Inferior parietal cortex (tissue), 1 donor: ENCODE results near the gene ESR2.
"Not testable (repeated sequence)": the region's sequence is repeated elsewhere in the genome, so short reads cannot be mapped to it uniquely, and the experiment has no call there.

Source experiments
- DNase-seq: peaks from one replicate; pipeline ENCODE4 v3.0.0-alpha.2; 2016; ENCODE audit errors: extremely low spot score

The ESR2 gene

GRCh38 chr14:64293976-64294671 is at the start of gene ESR2:
TSS of gene ESR2 (minus strand) at chr14:64294371. CDS start at chr14:64282985, 11,386 bp downstream.
- DNase-seq, result no peak

- no peak for DNase-seq
Observed at GRCh38 chr14:64340560-64341196, 46.5 kb upstream of the ESR2 start.

- peak; percentile 87 for DNase-seq
Observed at GRCh38 chr14:64338616-64339316, 44.6 kb upstream of the ESR2 start.

- DNase-seq, result peak; percentile 38
Observed at GRCh38 chr14:64337888-64338615, 43.9 kb upstream of the ESR2 start.

- no peak for DNase-seq
Observed at GRCh38 chr14:64329149-64329548, 35.0 kb upstream of the ESR2 start.

GRCh38 chr14:64326502-64326901 is 32.3 kb upstream of the ESR2 start:
- DNase-seq, result no peak

GRCh38 chr14:64324895-64325294 is 30.7 kb upstream of the ESR2 start:
- DNase-seq, result no peak

GRCh38 chr14:64324461-64324860 is 30.3 kb upstream of the ESR2 start:
- DNase-seq, result no peak

- not testable (repeated sequence) for DNase-seq
Observed at GRCh38 chr14:64320362-64320761, 26.2 kb upstream of the ESR2 start.

- DNase-seq, result not testable (repeated sequence)
Observed at GRCh38 chr14:64318695-64319094, 24.5 kb upstream of the ESR2 start.

- peak; percentile 78 for DNase-seq
Observed at GRCh38 chr14:64303471-64303917, 9.3 kb upstream of the ESR2 start.

- no peak for DNase-seq
Observed at GRCh38 chr14:64298773-64299172, 4.6 kb upstream of the ESR2 start.

- DNase-seq, result peak; percentile 39
Observed at GRCh38 chr14:64296561-64296960, 2.4 kb upstream of the ESR2 start.

GRCh38 chr14:64294672-64295413 is 672 bp upstream of the ESR2 start:
- no peak for DNase-seq

GRCh38 chr14:64292197-64292596 is 2.0 kb downstream of the ESR2 start:
- DNase-seq, result no peak

GRCh38 chr14:64289571-64289970 is 4.6 kb downstream of the ESR2 start:
- DNase-seq, result no peak

GRCh38 chr14:64281805-64282204 is 12.4 kb downstream of the ESR2 start:
- DNase-seq, result no peak

- DNase-seq, result no peak
Observed at GRCh38 chr14:64279704-64280668, 14.2 kb downstream of the ESR2 start.

- no peak for DNase-seq
Observed at GRCh38 chr14:64278458-64278857, 15.7 kb downstream of the ESR2 start.

- no peak for DNase-seq
Observed at GRCh38 chr14:64272019-64272418, 22.2 kb downstream of the ESR2 start.
